HL-60 (cell line): ENCODE measurements around the gene ZBTB34.

Experiments used
- GABPA ChIP-seq: IDR thresholded peaks from 2 replicates; pipeline ENCODE4 v1.6.1; 2012; ENCODE audit warnings: low read depth
- POLR2AphosphoS5 ChIP-seq: IDR thresholded peaks from 2 replicates; pipeline ENCODE4 v1.6.1; 2012; ENCODE audit warnings: low read depth
- SPI1 ChIP-seq: IDR thresholded peaks from 2 replicates; pipeline ENCODE4 v1.6.1; 2012; ENCODE audit warnings: low read depth, mild to moderate bottlenecking, borderline replicate concordance
- TF ChIP-seq, protein P1 (sequence below): IDR thresholded peaks from one replicate; pipeline ENCODE4 v1.5.1; 2011; ENCODE audit warnings: low read length, control low read depth, inconsistent platforms; ENCODE audit not compliant: insufficient read depth
- TF ChIP-seq, protein P2 (sequence below): IDR thresholded peaks from 2 replicates; pipeline ENCODE4 v1.6.1; 2012; ENCODE audit warnings: low read depth; ENCODE audit not compliant: insufficient replicate concordance

DNA sequence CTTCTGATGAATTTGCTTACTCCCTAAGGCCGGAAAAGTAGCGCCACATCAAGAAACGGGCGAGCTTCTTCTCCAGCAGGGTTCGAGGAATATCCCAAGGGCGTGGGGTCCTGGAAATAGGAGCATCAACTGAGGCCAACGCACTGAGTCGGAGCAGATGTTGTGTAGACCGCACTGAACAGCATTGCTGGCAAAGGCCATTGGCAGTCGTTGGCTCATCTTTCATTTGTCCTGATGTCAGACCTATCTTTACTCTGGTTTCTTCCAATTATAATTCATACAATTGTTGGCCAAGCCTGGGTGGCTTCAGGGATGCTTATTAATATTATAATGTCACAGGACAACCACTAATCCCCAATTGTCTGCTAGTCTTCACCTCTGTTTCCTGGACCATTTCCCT lies 26.5 kb downstream of the ZBTB34 start:
- TF ChIP-seq, protein P1, sequence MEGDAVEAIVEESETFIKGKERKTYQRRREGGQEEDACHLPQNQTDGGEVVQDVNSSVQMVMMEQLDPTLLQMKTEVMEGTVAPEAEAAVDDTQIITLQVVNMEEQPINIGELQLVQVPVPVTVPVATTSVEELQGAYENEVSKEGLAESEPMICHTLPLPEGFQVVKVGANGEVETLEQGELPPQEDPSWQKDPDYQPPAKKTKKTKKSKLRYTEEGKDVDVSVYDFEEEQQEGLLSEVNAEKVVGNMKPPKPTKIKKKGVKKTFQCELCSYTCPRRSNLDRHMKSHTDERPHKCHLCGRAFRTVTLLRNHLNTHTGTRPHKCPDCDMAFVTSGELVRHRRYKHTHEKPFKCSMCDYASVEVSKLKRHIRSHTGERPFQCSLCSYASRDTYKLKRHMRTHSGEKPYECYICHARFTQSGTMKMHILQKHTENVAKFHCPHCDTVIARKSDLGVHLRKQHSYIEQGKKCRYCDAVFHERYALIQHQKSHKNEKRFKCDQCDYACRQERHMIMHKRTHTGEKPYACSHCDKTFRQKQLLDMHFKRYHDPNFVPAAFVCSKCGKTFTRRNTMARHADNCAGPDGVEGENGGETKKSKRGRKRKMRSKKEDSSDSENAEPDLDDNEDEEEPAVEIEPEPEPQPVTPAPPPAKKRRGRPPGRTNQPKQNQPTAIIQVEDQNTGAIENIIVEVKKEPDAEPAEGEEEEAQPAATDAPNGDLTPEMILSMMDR: no peak
- TF ChIP-seq GABPA (no peak), POLR2AphosphoS5 (no peak), SPI1 (no peak)
- TF ChIP-seq, protein P2, sequence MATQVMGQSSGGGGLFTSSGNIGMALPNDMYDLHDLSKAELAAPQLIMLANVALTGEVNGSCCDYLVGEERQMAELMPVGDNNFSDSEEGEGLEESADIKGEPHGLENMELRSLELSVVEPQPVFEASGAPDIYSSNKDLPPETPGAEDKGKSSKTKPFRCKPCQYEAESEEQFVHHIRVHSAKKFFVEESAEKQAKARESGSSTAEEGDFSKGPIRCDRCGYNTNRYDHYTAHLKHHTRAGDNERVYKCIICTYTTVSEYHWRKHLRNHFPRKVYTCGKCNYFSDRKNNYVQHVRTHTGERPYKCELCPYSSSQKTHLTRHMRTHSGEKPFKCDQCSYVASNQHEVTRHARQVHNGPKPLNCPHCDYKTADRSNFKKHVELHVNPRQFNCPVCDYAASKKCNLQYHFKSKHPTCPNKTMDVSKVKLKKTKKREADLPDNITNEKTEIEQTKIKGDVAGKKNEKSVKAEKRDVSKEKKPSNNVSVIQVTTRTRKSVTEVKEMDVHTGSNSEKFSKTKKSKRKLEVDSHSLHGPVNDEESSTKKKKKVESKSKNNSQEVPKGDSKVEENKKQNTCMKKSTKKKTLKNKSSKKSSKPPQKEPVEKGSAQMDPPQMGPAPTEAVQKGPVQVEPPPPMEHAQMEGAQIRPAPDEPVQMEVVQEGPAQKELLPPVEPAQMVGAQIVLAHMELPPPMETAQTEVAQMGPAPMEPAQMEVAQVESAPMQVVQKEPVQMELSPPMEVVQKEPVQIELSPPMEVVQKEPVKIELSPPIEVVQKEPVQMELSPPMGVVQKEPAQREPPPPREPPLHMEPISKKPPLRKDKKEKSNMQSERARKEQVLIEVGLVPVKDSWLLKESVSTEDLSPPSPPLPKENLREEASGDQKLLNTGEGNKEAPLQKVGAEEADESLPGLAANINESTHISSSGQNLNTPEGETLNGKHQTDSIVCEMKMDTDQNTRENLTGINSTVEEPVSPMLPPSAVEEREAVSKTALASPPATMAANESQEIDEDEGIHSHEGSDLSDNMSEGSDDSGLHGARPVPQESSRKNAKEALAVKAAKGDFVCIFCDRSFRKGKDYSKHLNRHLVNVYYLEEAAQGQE: no peak
